DND-41 (cell line): ENCODE measurements around the gene ZBTB12.

ENCODE experiments used
- ATAC-seq: fragments of 200-7000 bp; cut with Tn5 transposase; 3 replicates; pipeline ENCODE4 v1.9.1; 2021; ENCODE audit warnings: low read depth; ENCODE audit not compliant: insufficient read depth
- DNase-seq: peaks from one replicate; pipeline ENCODE4 v3.0.0-alpha.2; 2020
- H2AFZ ChIP-seq: 2 replicates; pipeline ENCODE4 v1.6.0; 2012; ENCODE audit warnings: low read depth, low read length
- H3K27ac ChIP-seq: 2 replicates; pipeline ENCODE4 v1.5.1; 2012; ENCODE audit warnings: low read length, inconsistent platforms
- H3K27me3 ChIP-seq: fragments of 200-600 bp; sonication (generic); 2 replicates; pipeline ENCODE4 v1.6.0; 2012; ENCODE audit warnings: low read length, mild to moderate bottlenecking, inconsistent platforms; ENCODE audit not compliant: insufficient read depth, poor library complexity
- H3K36me3 ChIP-seq: 2 replicates; pipeline ENCODE4 v1.5.1; 2012; ENCODE audit warnings: low read length, inconsistent platforms; ENCODE audit not compliant: insufficient read depth
- H3K4me1 ChIP-seq: 2 replicates; pipeline ENCODE4 v1.5.1; 2012; ENCODE audit warnings: mild to moderate bottlenecking, low read length; ENCODE audit not compliant: insufficient read depth
- H3K4me2 ChIP-seq: 2 replicates; pipeline ENCODE4 v1.6.0; 2012; ENCODE audit warnings: mild to moderate bottlenecking, moderate library complexity, low read length, inconsistent platforms; ENCODE audit not compliant: insufficient read depth
- H3K4me3 ChIP-seq, 2 experiments: fragments of 200-600 bp in 1 of 2; shearing (Covaris generic) in 1 of 2; 2 replicates each; pipeline ENCODE4 v1.5.1; 2012 to 2016; ENCODE audit warnings: inconsistent platforms in 2 of 2, low read length in 2 of 2, mild to moderate bottlenecking in 2 of 2, low read depth in 1 of 2, moderate library complexity in 1 of 2
- H3K79me2 ChIP-seq: 2 replicates; pipeline ENCODE4 v1.6.0; 2012; ENCODE audit warnings: low read length, inconsistent platforms; ENCODE audit not compliant: insufficient read depth
- H3K9ac ChIP-seq: 2 replicates; pipeline ENCODE4 v1.6.0; 2012; ENCODE audit warnings: low read depth, mild to moderate bottlenecking, inconsistent platforms, low read length, moderate library complexity
- H3K9me3 ChIP-seq: 2 replicates; pipeline ENCODE4 v1.5.1; 2012; ENCODE audit warnings: low read length, moderate library complexity, mild to moderate bottlenecking, inconsistent platforms; ENCODE audit not compliant: insufficient read depth, severe bottlenecking
- H4K20me1 ChIP-seq: 2 replicates; pipeline ENCODE4 v1.6.0; 2012; ENCODE audit warnings: low read length; ENCODE audit not compliant: insufficient read depth
- EZH2 ChIP-seq: IDR thresholded peaks from 3 replicates; pipeline ENCODE4 v1.6.1; 2012; ENCODE audit warnings: borderline replicate concordance, low read depth, mild to moderate bottlenecking, moderate library complexity, low read length, inconsistent platforms; ENCODE audit not compliant: severe bottlenecking
- TF ChIP-seq, protein P1 (sequence below): IDR thresholded peaks from 2 replicates; pipeline ENCODE4 v1.5.1; 2012; ENCODE audit warnings: borderline replicate concordance, low read length, moderate library complexity, mild to moderate bottlenecking; ENCODE audit not compliant: poor library complexity, severe bottlenecking; ENCODE audit errors: extremely low read depth

ZBTB12 gene

DNA sequence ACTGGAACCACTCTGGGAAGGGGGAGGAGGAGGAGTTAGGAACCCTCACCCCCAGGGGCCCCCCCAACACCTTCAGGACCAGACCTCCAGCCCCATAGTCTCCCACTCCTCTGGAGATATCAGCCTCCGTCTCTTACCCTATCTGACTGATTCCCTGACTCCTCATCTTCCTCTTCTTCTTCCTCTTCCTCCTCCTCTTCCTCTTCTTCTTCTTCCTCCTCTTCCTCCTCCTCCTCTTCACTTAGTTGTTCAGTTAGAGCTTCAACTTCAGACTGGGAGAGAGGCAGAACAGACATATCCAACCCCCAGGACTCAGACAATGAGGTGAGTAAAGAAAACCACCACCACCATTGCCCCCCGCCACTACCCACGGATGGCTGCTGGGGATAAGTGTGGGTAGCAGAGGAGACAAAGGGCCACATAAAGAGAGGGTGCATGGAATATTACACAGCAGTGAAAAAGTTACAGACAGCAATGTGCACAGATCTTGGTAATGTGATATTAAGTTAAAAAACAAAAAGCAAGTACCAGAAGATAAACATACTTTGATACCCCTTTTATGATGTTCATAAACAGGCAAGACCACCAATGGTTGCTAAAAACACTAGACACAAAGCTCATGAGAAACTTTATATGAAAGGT is 12.4 kb downstream of the ZBTB12 start:
- Histone ChIP-seq H2AFZ (no peak overlapping the region), H3K79me2 (0 out of 2 replicates have a peak, but pooled peaks cover 4% of the 10 kb centered on the region), H3K27me3 (no peaks in the 10 kb centered on the region), H3K27ac (no peak overlapping the region), H3K9ac (no peak overlapping the region), H3K4me2 (no peak overlapping the region), H3K4me3 (no peak overlapping the region), H3K4me1 (no peaks in the 10 kb centered on the region), H4K20me1 (peaks cover 18% of the 10 kb centered on the region; the same call in 1 of the 2 replicates), H3K36me3 (peaks cover 87% of the 10 kb centered on the region), H3K9me3 (no peaks in the 10 kb centered on the region)
- TF ChIP-seq, protein P1, sequence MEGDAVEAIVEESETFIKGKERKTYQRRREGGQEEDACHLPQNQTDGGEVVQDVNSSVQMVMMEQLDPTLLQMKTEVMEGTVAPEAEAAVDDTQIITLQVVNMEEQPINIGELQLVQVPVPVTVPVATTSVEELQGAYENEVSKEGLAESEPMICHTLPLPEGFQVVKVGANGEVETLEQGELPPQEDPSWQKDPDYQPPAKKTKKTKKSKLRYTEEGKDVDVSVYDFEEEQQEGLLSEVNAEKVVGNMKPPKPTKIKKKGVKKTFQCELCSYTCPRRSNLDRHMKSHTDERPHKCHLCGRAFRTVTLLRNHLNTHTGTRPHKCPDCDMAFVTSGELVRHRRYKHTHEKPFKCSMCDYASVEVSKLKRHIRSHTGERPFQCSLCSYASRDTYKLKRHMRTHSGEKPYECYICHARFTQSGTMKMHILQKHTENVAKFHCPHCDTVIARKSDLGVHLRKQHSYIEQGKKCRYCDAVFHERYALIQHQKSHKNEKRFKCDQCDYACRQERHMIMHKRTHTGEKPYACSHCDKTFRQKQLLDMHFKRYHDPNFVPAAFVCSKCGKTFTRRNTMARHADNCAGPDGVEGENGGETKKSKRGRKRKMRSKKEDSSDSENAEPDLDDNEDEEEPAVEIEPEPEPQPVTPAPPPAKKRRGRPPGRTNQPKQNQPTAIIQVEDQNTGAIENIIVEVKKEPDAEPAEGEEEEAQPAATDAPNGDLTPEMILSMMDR, result no peak
- TF ChIP-seq EZH2, result no peak
- DNase-seq (no peak), ATAC-seq (no peak)

DNA sequence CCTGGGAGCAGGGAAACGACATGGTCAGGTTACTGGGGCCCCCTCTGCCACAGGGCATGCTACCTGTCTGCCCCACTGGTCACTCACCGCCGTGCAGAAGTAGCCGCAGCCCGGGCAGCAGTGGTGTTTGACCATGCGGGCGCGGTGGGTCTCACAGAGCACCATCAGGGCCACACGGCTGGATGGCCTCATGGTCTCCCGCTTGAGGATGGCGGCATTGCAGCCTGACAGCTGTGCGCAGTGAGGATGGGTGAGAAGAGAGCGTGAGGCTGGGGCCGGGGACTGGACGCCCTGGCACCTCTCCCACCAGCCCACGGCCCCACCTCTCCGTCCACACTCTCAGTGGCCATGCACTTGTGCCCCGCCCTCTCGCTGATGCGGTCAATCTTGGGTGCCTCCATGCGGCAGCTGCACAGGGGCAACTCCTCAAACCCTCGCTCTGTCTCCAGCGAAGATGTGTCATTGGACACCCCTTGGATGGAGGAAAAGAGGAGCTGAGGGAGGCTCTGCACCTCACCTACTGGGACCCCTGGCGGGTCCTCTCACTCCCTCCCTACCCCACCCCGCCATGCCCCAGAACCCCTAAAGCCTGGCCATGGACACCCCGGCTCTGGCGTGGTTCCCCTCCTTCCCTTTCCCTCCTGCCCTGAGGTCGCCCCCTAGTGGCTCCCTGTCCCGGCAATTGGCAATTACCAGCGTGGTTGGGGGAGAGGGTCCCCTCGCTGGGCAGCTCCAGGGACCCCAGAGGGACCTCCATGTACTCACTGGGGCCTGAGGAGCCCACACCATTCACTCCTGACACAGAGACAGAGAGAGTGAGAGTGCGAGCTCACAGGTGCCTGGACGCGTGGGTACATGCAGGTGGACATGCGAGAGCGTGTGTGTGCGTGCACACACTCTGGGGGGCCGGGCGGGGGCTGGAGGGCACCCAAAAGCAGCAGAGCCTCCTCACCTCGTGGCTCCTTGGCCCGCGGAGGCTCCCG is 13.3 kb downstream of the ZBTB12 start:
- no peak overlapping the region for H3K4me2 ChIP-seq
- H3K9ac ChIP-seq, result no peak overlapping the region
- peaks cover 90% of the 10 kb centered on the region for H3K36me3 ChIP-seq
- H4K20me1 ChIP-seq, result peaks cover 20% of the 10 kb centered on the region; the same call in 1 of the 2 replicates
- no peak overlapping the region for H2AFZ ChIP-seq
- no peak for TF ChIP-seq EZH2
- TF ChIP-seq, protein P1, result peak; percentile 83
- no peaks in the 10 kb centered on the region for H3K4me1 ChIP-seq
- H3K9me3 ChIP-seq, result no peaks in the 10 kb centered on the region
- ATAC-seq, result peak; percentile 69
- H3K4me3 ChIP-seq, result no peak overlapping the region
- H3K79me2 ChIP-seq, result 0 out of 2 replicates have a peak, but pooled peaks cover 4% of the 10 kb centered on the region
- H3K27me3 ChIP-seq, result no peaks in the 10 kb centered on the region
- DNase-seq, result peak; percentile 48
- no peak overlapping the region for H3K27ac ChIP-seq

DNA sequence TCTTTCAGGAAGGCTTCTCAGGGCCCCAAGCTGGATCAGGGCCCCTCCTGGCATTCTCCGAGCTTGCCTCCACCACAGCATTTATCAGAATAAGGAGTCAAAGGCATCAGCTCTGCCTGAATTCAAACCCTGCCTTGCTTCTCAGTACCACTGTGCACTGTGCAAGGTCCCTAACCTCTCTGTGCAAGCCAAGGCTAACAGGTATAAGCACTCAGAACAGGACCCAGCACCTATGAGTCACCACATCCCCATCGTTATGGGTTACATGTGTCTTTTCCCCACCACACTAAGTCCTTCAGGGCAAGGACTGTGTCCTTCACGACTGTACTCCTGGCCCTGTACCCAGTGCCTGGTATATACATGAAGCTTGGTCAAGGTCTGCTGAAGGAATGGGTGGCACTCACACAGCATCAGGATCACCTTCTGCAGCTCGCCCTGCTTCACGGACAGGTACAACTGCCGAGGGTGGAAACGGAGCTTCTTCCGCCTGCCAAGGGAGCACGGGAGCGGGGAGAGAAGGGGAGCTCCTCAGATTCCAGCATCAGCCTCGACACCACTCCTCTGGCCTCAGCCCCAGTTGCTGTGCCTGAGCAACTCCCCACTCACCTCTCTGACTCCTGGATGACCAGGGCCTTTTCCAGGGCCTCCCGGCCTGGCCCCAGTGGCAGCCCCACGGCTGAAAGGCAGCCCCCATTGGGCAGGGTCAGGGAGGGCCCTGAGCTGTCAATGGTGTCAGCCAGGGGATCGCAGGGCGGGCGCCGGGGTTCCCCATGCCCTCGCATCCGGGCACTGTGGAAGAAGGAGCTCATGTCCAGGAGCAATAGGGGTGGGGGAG is 14.5 kb downstream of the ZBTB12 start:
- TF ChIP-seq, protein P1, result no peak
- TF ChIP-seq EZH2, result no peak
- Histone ChIP-seq H3K9ac (no peak overlapping the region), H3K4me3 (no peak overlapping the region), H3K4me1 (no peaks in the 10 kb centered on the region), H3K79me2 (0 out of 2 replicates have a peak, but pooled peaks cover 4% of the 10 kb centered on the region), H3K4me2 (no peak overlapping the region), H4K20me1 (peaks cover 29% of the 10 kb centered on the region; the same call in 1 of the 2 replicates), H3K27ac (no peak overlapping the region), H2AFZ (no peak overlapping the region), H3K27me3 (no peaks in the 10 kb centered on the region), H3K36me3 (peaks cover 90% of the 10 kb centered on the region), H3K9me3 (no peaks in the 10 kb centered on the region)
- ATAC-seq (no peak), DNase-seq (no peak)
